HG03025 (cell line): ENCODE measurements around the gene CCDC171.
"Not testable (repeated sequence)": the region's sequence is repeated elsewhere in the genome, so short reads cannot be mapped to it uniquely, and the experiment has no call there.

Experiments
- ATAC-seq: cut with Tn5 transposase; IDR thresholded peaks from one replicate; pipeline ENCODE4 v1.9.1; 2021; ENCODE audit warnings: mild to moderate bottlenecking, moderate library complexity; ENCODE audit not compliant: unreplicated experiment, low FRiP score

Gene CCDC171

GRCh38 chr9:15549611-15550010, 3.2 kb upstream of the CCDC171 start:
- ATAC-seq = no peak

GRCh38 chr9:15553528-15553898, 670 bp downstream of the CCDC171 start:
- peak; percentile 19 for ATAC-seq

GRCh38 chr9:15570769-15571168, 17.9 kb downstream of the CCDC171 start:
- ATAC-seq = no peak

GRCh38 chr9:15572200-15572770, 19.4 kb downstream of the CCDC171 start:
- no peak for ATAC-seq

GRCh38 chr9:15576350-15577050, 23.7 kb downstream of the CCDC171 start:
- ATAC-seq = no peak

- ATAC-seq = no peak
Measured at GRCh38 chr9:15578714-15579113, 25.9 kb downstream of the CCDC171 start.

- no peak for ATAC-seq
Measured at GRCh38 chr9:15584379-15584778, 31.5 kb downstream of the CCDC171 start.

- ATAC-seq = no peak
Measured at GRCh38 chr9:15592317-15592716, 39.5 kb downstream of the CCDC171 start.

- not testable (repeated sequence) for ATAC-seq
Measured at GRCh38 chr9:15592940-15593339, 40.1 kb downstream of the CCDC171 start.

- not testable (repeated sequence) for ATAC-seq
Measured at GRCh38 chr9:15600666-15601330, 48.0 kb downstream of the CCDC171 start.

- no peak for ATAC-seq
Measured at GRCh38 chr9:15606643-15607472, 54.0 kb downstream of the CCDC171 start.

GRCh38 chr9:15612962-15613361, 60.1 kb downstream of the CCDC171 start:
- no peak for ATAC-seq

- no peak for ATAC-seq
Measured at GRCh38 chr9:15617782-15618181, 64.9 kb downstream of the CCDC171 start.

- ATAC-seq = no peak
Measured at GRCh38 chr9:15618540-15619331, 65.9 kb downstream of the CCDC171 start.

GRCh38 chr9:15622318-15622971, 69.6 kb downstream of the CCDC171 start:
- ATAC-seq = no peak

GRCh38 chr9:15635752-15636151, 82.9 kb downstream of the CCDC171 start:
- no peak for ATAC-seq

- no peak for ATAC-seq
Measured at GRCh38 chr9:15640121-15640520, 87.3 kb downstream of the CCDC171 start.

GRCh38 chr9:15641291-15641690, 88.4 kb downstream of the CCDC171 start:
- no peak for ATAC-seq

GRCh38 chr9:15642369-15642962, 89.6 kb downstream of the CCDC171 start:
- ATAC-seq = no peak
